HepG2 (cell line): ENCODE results near the gene RPL35. TPM values are rescaled to one million over a fixed set of nuclear protein-coding genes. Genes with fewer than 3 reads are reported as not detected.

Source experiments
- BCL6 ChIP-seq: IDR thresholded peaks from 2 replicates; pipeline ENCODE4 v1.6.1; 2016; ENCODE audit warnings: missing genetic modification reagents, missing compliant biosample characterization
- CBX1 ChIP-seq: IDR thresholded peaks from one replicate; pipeline ENCODE4 v1.6.1; 2016; ENCODE audit warnings: antibody characterized with exemption, low read depth
- FOXA1 ChIP-seq, 2 experiments: fragments of 450-650 bp in 1 of 2; sonication (generic) in 1 of 2; formaldehyde crosslinking in 1 of 2; IDR thresholded peaks; 2 replicates each; pipeline versions ENCODE4 v1.4.0 to v1.6.1; 2016 to 2020; ENCODE audit warnings: missing genetic modification reagents in 1 of 2
- GABPB1 ChIP-seq: IDR thresholded peaks from 2 replicates; pipeline ENCODE4 v1.6.1; 2016; ENCODE audit warnings: mild to moderate bottlenecking, missing genetic modification reagents, moderate library complexity, missing compliant biosample characterization
- GZF1 ChIP-seq: sonication (generic); formaldehyde crosslinking; IDR thresholded peaks from 2 replicates; pipeline ENCODE4 v1.5.1; 2020; ENCODE audit warnings: mild to moderate bottlenecking, missing genetic modification reagents
- HNRNPL ChIP-seq: fragments of 200-400 bp; formaldehyde crosslinking; IDR thresholded peaks from 2 replicates; pipeline ENCODE4 v1.6.1; 2017; ENCODE audit warnings: mild to moderate bottlenecking, low read depth, low read length
- HOXA3 ChIP-seq: sonication (generic); formaldehyde crosslinking; IDR thresholded peaks from 2 replicates; pipeline ENCODE4 v1.5.0; 2020; ENCODE audit warnings: missing genetic modification reagents
- LRRFIP1 ChIP-seq: sonication (generic); formaldehyde crosslinking; conservative IDR thresholded peaks from 2 replicates; pipeline ENCODE4 v1.4.0; 2020; ENCODE audit warnings: missing genetic modification reagents
- MAFF ChIP-seq: IDR thresholded peaks from 2 replicates; pipeline ENCODE4 v1.6.1; 2011; ENCODE audit warnings: low read depth, low read length, improper control_type of control experiment
- MAZ ChIP-seq, 2 experiments: sonication (generic) in 1 of 2; formaldehyde crosslinking in 1 of 2; IDR thresholded peaks; 2 replicates each; pipeline versions ENCODE4 v1.5.0 to v1.6.1; 2012 to 2020; ENCODE audit warnings: low read depth in 2 of 2, mild to moderate bottlenecking in 2 of 2, borderline replicate concordance in 1 of 2, improper control_type of control experiment in 1 of 2, low read length in 1 of 2, missing genetic modification reagents in 1 of 2, moderate library complexity in 1 of 2
- MED13 ChIP-seq: sonication (generic); formaldehyde crosslinking; IDR thresholded peaks from 2 replicates; pipeline ENCODE4 v1.5.0; 2020; ENCODE audit warnings: missing genetic modification reagents
- MYNN ChIP-seq: sonication (generic); formaldehyde crosslinking; IDR thresholded peaks from 2 replicates; pipeline ENCODE4 v1.4.0; 2020; ENCODE audit warnings: mild to moderate bottlenecking, low read depth, missing genetic modification reagents
- SKI ChIP-seq: fragments of 450-650 bp; IDR thresholded peaks from one replicate; pipeline ENCODE4 v1.6.1; 2018; ENCODE audit warnings: mild to moderate bottlenecking; ENCODE audit not compliant: partially characterized antibody
- SP2 ChIP-seq: sonication (generic); formaldehyde crosslinking; IDR thresholded peaks from 2 replicates; pipeline ENCODE4 v1.5.1; 2020; ENCODE audit warnings: mild to moderate bottlenecking, missing genetic modification reagents
- SP5 ChIP-seq: IDR thresholded peaks from 2 replicates; pipeline ENCODE4 v1.6.1; 2016; ENCODE audit warnings: low read depth, borderline replicate concordance
- THAP7 ChIP-seq: sonication (generic); formaldehyde crosslinking; IDR thresholded peaks from 2 replicates; pipeline ENCODE4 v1.8.1; 2023; ENCODE audit warnings: mild to moderate bottlenecking, missing genetic modification reagents
- ZFP62 ChIP-seq: sonication (generic); formaldehyde crosslinking; IDR thresholded peaks from 2 replicates; pipeline ENCODE4 v1.4.0; 2020; ENCODE audit warnings: missing genetic modification reagents
- ZKSCAN5 ChIP-seq: sonication (generic); formaldehyde crosslinking; IDR thresholded peaks from 2 replicates; pipeline ENCODE4 v1.5.1; 2020; ENCODE audit warnings: mild to moderate bottlenecking, missing genetic modification reagents
- ZNF224 ChIP-seq: sonication (generic); formaldehyde crosslinking; IDR thresholded peaks from 2 replicates; pipeline ENCODE4 v1.5.0; 2020; ENCODE audit warnings: mild to moderate bottlenecking, missing genetic modification reagents
- ZNF280D ChIP-seq: sonication (generic); formaldehyde crosslinking; IDR thresholded peaks from 2 replicates; pipeline ENCODE4 v1.5.1; 2020; ENCODE audit warnings: mild to moderate bottlenecking, missing genetic modification reagents
- ZNF614 ChIP-seq: IDR thresholded peaks from 2 replicates; pipeline ENCODE4 v1.6.1; 2018; ENCODE audit warnings: missing biosample characterization, missing genetic modification reagents, inconsistent platforms, borderline replicate concordance
- ZNF782 ChIP-seq: sonication (generic); formaldehyde crosslinking; IDR thresholded peaks from 2 replicates; pipeline ENCODE4 v1.4.0; 2020; ENCODE audit warnings: missing genetic modification reagents, mild to moderate bottlenecking, borderline replicate concordance
- ZNF891 ChIP-seq: sonication (generic); formaldehyde crosslinking; IDR thresholded peaks from 2 replicates; pipeline ENCODE4 v1.5.0; 2020; ENCODE audit warnings: mild to moderate bottlenecking, missing genetic modification reagents
- polyA plus RNA-seq, 8 experiments: library from polyadenylated mRNA; depleted of rRNA in 3 of 8; stranded (reverse) in 7 of 8; unstranded in 1 of 8; fragments of >200 nt; fragmentation: Illumina TruSeq in 4 of 8; extraction: Trizol in 4 of 8; gene quantifications; 2 replicates each; pipeline versions ENCODE4 v1.2.1 to v1.2.3, GENCODE V29; 2011 to 2016; ENCODE audit warnings: low read depth in 4 of 8, missing spikeins in 1 of 8, mixed read lengths in 1 of 8; ENCODE audit not compliant: insufficient read depth in 1 of 8
- total RNA-seq, 5 experiments: library from RNA; depleted of rRNA; stranded (reverse); fragments of >200 nt; fragmentation: Illumina TruSeq; extraction: Trizol; gene quantifications; 2 replicates each; pipeline ENCODE4 v1.2.3, GENCODE V29; 2016; ENCODE audit warnings: low read depth in 1 of 5

Gene RPL35
- total and polyA plus RNA-seq, 2 of the 13 experiments (the other 11 are each of a cell fraction or from before 2014, with no cell fraction given): 2,153 to 2,935 TPM

- peak; percentile 63; the same call in 1 of the 2 replicates for TF ChIP-seq THAP7 (CRISPR knock-in tag)
- TF ChIP-seq MYNN (CRISPR knock-in tag): 0 out of 2 replicates have a peak, but pooled peaks have one; percentile 69
- TF ChIP-seq HNRNPL: 0 out of 2 replicates have a peak, but pooled peaks have one; percentile 53
- no peak for TF ChIP-seq ZNF891 (CRISPR knock-in tag)
- TF ChIP-seq CBX1: peak; percentile 64
- no peak for TF ChIP-seq SKI
- TF ChIP-seq ZNF224 (CRISPR knock-in tag): peak; percentile 86; the same call in 1 of the 2 replicates
- peak; percentile 86 for TF ChIP-seq SP2 (CRISPR knock-in tag)
- TF ChIP-seq BCL6 (CRISPR knock-in tag): no peak
- peak; percentile 99 for TF ChIP-seq GABPB1
- no peak for TF ChIP-seq ZKSCAN5
- TF ChIP-seq MAZ (IDR thresholded peaks at IDR 0.05; ENCODE audit: borderline replicate concordance, low read depth, low read length): peak; percentile 94
- no peak; the same call in 1 of the 2 replicates for TF ChIP-seq MAZ (CRISPR knock-in tag; IDR thresholded peaks at IDR 0.05; ENCODE audit: low read depth)
- no peak for TF ChIP-seq LRRFIP1 (CRISPR knock-in tag)
- TF ChIP-seq GZF1 (CRISPR knock-in tag): peak; percentile 78; the same call in 1 of the 2 replicates
- TF ChIP-seq MED13: no peak
- TF ChIP-seq HOXA3 (CRISPR knock-in tag): peak; percentile 74
- TF ChIP-seq SP5 (CRISPR knock-in tag): peak; percentile 95
- TF ChIP-seq ZNF614 (CRISPR knock-in tag): no peak
- peak; percentile 35; the same call in 1 of the 2 replicates for TF ChIP-seq ZNF782 (CRISPR knock-in tag)
- TF ChIP-seq FOXA1 (IDR thresholded peaks at IDR 0.05): no peak
- 0 out of 2 replicates have a peak, but pooled peaks have one; percentile 1 for TF ChIP-seq FOXA1 (CRISPR knock-in tag; IDR thresholded peaks at IDR 0.05)
- TF ChIP-seq ZFP62: no peak
- no peak for TF ChIP-seq MAFF
- TF ChIP-seq ZNF280D (CRISPR knock-in tag): peak; percentile 49; the same call in 1 of the 2 replicates
Observed at GRCh38 chr9:124861342-124862229, at the start of gene RPL35, which contains the start of gene ARPC5L (continued).
